ENCODE data around the gene UNK.
"Not testable (repeated sequence)": the region's sequence is repeated elsewhere in the genome, so short reads cannot be mapped to it uniquely, and the experiment has no call there.

The UNK gene

DNA sequence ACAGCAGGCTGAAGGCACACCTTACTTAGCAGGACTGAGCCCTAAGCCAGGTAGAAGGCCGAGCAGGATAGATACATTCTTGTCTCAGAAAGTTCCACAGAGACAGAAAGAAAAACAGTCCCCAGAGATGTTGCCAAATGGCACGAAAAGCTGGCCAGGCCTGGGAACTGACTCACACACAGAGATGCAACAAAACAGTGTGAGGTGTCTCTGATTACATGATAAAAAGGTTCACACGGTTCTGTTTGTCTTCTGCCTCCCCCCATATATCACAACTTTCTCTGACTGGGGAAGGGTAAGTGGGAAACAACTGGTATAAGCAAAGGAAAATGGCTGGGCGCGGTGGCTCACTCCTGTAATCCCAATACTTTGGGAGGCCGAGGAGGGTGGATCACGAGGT is 68.8 kb downstream of the UNK start:
- no peak for DNase-seq

DNA sequence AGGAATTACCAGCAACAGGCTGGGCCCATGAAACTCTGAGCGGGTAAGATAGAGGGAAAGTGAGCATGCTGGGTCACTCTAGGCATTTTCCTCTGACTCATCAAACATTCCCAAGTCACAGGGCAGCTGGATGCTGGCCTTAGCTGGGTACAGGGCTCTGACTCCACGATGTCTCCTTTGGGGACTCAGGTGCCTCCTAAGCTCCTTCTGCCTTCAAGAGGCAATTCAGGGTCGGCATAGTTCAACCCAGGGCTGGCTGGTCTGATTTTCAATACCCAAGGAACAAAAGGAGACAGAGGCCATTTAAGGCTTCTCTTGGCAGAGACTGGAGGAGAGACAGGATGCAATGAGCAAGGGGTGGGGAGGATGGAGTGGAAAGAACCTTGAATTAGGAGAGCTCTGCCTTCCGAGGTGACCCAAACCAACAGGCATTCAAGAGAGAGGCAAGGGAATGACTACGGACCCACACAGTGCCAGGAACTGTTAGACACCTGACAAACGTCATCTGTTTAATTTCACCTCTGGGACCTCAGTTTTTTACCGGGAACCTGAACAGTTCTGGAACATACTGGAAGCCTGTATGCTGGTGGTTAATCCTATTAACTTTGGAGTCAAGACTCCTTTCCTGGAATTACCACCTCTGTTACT is 69.6 kb downstream of the UNK start:
- no peak for DNase-seq

GRCh38 chr17:75854881-75855309 is 70.3 kb downstream of the UNK start:
- no peak for DNase-seq

DNA sequence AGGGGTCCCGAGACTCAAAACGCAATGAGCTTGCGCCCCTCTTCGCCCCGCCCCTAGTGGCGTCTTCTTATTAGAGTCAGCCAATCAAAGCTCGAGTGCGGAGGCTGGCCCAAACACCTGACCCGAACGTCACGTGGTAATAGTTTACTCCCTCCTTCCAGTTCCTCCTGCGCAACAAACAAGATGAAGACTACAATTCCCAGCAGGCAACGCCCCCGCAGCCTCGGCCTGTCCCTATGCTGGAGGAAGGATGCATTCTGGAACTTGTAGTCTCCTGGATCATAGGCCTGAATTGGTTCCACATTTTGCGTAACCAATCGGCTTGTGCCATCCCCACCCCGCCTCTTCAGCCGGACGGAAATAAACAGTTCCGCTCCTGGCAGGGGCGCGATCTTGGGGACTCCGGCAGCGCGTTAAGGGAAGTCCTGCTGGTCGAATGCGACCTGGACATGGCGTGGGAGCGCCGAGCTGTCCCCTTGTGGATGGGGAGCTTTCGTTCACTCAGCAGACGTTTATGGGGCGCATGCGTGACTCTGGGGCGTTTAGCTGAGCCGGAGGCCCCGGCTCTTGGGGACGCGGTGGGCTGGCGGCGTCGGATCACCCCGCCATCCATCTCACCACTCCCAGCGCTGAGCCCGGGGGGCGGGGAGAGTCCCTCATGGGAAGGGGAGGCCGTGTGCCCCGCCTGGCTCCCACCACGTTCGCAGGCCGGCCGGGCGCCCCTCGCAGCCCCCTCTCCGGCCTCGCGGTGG is 70.9 kb downstream of the UNK start, which contains the start of gene WBP2:
TSS of gene WBP2 (minus strand) at position 26 of the 752 bp plus-strand sequence. CDS start 38 bp downstream, outside the sequence.
- DNase-seq = peak; percentile 100

GRCh38 chr17:75856062-75856756 is 71.6 kb downstream of the UNK start:
- peak in 1 of 2 experiments; percentile 71 for DNase-seq

- DNase-seq = not testable (repeated sequence)
These were observed 74.8 kb downstream of the UNK start for GRCh38 chr17:75859358-75859757.

DNA sequence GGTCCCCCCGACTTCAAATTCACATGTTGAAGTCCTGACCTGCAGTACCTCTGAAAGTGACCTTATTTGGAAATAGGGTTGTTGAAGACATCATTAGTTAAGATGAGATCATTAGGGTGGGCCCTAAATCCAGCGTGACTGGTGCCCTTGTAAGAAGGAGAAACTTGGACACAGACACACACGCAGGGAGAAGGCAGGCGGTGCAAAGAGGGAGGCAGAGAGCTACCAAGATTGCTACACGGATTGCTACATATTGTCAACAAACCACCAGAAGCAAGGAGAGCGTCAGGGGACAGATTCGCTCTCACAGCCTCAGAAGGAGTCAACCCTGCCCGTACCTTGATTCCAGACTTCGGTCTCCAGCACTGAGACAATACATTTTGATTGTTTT is 77.3 kb downstream of the UNK start:
- DNase-seq = no peak

DNA sequence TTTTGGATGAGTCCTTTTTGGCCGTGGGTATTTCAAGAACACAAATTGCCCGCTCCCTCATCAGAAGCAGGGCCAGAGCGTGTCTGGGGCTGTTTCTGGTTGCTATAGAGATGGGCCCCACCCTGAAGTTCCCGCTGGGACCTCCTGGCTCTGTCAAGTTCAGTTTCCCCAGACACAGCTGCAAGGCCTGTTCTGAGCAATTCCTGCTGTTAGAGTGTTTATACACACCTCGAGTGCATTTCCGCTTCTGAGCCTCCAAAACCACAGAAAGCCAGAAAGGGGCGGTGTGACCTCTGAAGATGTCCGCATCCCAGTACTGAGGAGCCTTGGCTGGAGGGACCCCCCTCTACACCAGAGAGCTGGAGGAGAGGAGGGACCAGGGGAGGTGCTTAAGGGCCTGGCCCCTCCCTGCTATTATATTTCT is 79.9 kb downstream of the UNK start:
- DNase-seq = peak in 1 of 2 experiments; percentile 9

- not testable (repeated sequence) for DNase-seq
These were observed 80.3 kb downstream of the UNK start for GRCh38 chr17:75864887-75865286.

DNA sequence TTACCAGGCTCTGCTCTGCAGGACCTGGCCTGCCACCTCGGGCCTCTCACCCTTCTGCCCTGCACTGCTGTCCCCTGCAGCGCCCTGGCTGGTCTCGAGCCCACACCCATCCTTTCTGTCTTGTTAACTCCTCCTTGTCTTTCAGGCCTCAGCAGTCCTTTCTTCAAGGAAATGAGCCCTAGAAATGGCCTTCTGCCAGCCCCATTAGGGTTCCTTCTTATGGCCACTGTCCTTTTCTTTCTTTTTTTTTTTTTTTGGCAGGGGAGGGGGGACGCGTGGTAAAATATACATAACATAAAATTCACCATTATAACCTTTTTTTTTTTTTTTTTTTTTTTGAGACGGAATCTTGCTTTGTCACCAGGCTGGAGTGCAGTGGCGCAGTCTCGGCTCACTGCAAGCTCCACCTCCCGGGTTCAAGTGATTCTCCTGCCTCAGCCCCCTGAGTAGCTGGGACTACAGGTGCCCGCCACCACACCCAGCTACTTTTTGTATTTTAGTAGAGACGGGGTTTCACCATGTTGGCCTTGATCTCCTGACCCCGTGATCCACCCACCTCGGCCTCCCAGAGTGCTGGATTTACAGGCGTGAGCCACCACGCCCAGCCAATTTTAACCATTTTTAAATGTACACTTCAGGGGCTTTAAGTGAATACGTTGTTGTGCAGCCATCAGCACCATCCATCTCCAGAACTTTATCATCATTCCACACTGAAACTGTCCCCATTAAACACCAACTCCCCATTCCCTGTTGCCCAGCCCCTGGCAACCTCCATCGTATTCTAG is 81.0 kb downstream of the UNK start:
- DNase-seq = not testable (repeated sequence)

DNA sequence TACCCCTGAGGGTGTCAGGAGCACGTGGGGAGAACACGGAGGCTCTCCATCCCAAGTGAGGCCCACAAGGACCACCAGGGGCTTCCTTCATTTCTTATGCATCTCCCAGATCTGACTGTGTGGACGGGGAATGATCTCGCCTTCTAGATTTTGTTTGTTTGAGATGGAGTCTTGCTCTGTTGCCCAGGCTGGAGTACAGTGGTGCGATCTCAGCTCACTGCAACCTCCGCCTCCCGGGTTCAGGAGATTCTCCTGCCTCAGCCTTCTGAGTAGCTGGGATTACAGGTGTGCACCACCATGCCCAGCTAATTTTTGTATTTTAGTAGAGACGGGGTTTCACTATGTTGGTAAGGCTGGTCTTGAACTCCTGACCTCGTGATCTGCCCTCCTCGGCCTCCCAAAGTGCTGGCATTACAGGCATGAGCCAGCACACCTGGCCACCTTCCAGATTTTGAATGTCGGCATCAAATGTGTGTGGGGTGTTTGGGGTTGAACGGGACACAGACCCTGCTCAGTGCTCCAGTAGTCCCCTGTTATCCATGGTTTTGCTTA is 84.2 kb downstream of the UNK start:
- DNase-seq = not testable (repeated sequence)

- no peak for DNase-seq
These were observed 84.9 kb downstream of the UNK start for GRCh38 chr17:75869282-75870141.

DNA sequence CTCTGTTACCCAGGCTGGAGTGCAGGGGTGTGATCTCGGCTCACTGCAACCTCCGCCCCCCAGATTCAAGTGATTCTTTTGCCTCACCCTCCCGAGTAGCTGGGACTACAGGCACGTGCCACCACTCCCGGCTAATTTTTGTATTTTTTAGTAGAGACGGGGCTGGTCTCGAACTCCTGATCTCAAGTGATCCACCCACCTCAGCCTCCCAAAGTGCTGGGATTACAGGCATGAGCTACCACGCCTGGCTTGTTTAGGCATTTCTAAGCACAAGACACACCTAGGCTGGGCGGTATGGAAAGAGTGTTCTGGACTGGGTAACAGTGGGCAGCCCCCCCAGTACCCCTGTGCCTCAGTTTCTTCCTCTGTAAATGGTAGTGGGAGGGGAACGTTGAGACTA is 85.6 kb downstream of the UNK start:
- DNase-seq = not testable (repeated sequence)

GRCh38 chr17:75872434-75873351 is 88.1 kb downstream of the UNK start:
- peak; percentile 40 to 59 for DNase-seq

DNA sequence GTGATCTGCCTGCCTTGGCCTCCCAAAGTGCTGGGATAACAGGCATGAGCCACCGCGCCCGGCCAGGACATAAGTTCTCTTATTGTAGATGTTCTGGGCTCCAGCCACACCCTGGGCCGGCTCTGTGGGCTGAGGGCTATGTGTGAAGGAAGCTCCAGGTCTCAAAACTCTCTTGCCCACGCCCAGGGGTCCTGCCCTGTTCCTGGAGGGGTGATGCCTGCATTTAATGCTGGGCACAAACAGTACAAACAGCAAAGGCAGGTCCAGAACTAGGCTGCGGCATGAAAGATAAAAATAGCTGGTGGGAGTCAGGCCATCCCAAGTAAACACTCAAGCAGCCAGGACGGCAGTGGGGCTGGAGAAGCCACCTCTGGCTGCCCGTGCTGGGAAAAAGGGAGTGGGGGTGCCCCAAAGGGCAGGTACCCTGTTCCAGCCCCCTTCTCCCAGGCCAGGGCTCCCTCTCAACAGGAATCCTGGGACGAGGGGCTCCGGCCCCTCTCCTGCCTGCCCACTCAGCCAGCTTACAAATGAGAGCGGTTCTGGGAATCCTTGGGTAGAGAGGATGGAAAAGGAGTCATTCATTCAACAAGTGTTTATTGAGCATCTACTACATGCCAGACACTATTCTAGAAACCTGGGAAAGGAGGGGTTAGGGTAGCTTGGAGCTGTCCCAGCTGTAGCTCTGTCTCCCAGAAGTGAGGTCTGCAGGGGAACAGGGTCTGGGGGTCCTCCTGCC is 89.1 kb downstream of the UNK start:
- no peak for DNase-seq

- DNase-seq = no peak
These were observed 89.9 kb downstream of the UNK start for GRCh38 chr17:75874323-75875181.
